Renal cortex interstitium (tissue), 11 donors: ENCODE data around the gene HIVEP1. TPM values are rescaled to one million over a fixed set of nuclear protein-coding genes. Genes with fewer than 3 reads are reported as not detected.
"Not testable (repeated sequence)": the region's sequence is repeated elsewhere in the genome, so short reads cannot be mapped to it uniquely, and the experiment has no call there.

Experiments used
- DNase-seq, 11 donors: peaks; one replicate each; pipeline ENCODE4 v3.0.0-alpha.2; 2013; ENCODE audit warnings: low read depth in 9 of 11, low spot score in 4 of 11; ENCODE audit errors: extremely low read depth in 1 of 11
- polyA plus RNA-seq, 3 donors: library from polyadenylated mRNA; unstranded; fragments of 120-200 nt; gene quantifications; one replicate each; pipeline ENCODE4 v1.2.1, GENCODE V29; 2013; ENCODE audit not compliant: insufficient read length in 3 of 3

The HIVEP1 gene
- polyA plus RNA-seq, 3 donors = 22.4 to 24.7 (median 23.2) TPM

- no peak for DNase-seq
Measured at GRCh38 chr6:12099623-12100338, 87.7 kb downstream of the HIVEP1 start.

GRCh38 chr6:12101048-12101447 lies 88.9 kb downstream of the HIVEP1 start:
- DNase-seq = no peak

GRCh38 chr6:12101653-12102312 lies 89.7 kb downstream of the HIVEP1 start:
- no peak for DNase-seq

GRCh38 chr6:12102350-12102749 lies 90.2 kb downstream of the HIVEP1 start:
- DNase-seq = no peak

GRCh38 chr6:12103158-12103557 lies 91.0 kb downstream of the HIVEP1 start:
- DNase-seq = no peak

- DNase-seq = no peak
Measured at GRCh38 chr6:12105271-12105670, 93.2 kb downstream of the HIVEP1 start.

GRCh38 chr6:12108376-12108775 lies 96.3 kb downstream of the HIVEP1 start:
- DNase-seq = not testable (repeated sequence)

GRCh38 chr6:12110523-12111362 lies 98.6 kb downstream of the HIVEP1 start:
- DNase-seq = no peak

- DNase-seq = no peak
Measured at GRCh38 chr6:12111363-12111670, 99.2 kb downstream of the HIVEP1 start.

- DNase-seq = no peak
Measured at GRCh38 chr6:12112540-12113189, 100.6 kb downstream of the HIVEP1 start.

GRCh38 chr6:12113190-12113577 lies 101.1 kb downstream of the HIVEP1 start:
- no peak for DNase-seq

GRCh38 chr6:12114055-12114503 lies 102.0 kb downstream of the HIVEP1 start:
- no peak for DNase-seq

- DNase-seq = no peak
Measured at GRCh38 chr6:12115001-12115400, 102.9 kb downstream of the HIVEP1 start.

- no peak for DNase-seq
Measured at GRCh38 chr6:12115492-12115891, 103.4 kb downstream of the HIVEP1 start.

- no peak for DNase-seq
Measured at GRCh38 chr6:12116264-12116800, 104.2 kb downstream of the HIVEP1 start.

GRCh38 chr6:12116978-12117377 lies 104.9 kb downstream of the HIVEP1 start:
- no peak for DNase-seq

- no peak for DNase-seq
Measured at GRCh38 chr6:12118607-12119006, 106.5 kb downstream of the HIVEP1 start.

GRCh38 chr6:12119085-12119588 lies 107.0 kb downstream of the HIVEP1 start:
- DNase-seq = peak in 9 of 11 donors; percentile 6 to 35 (median 12)

- DNase-seq = no peak
Measured at GRCh38 chr6:12125396-12125795, 113.3 kb downstream of the HIVEP1 start.
